ENCODE results near the gene RNF121. TPM values are rescaled to one million over a fixed set of nuclear protein-coding genes. Genes with fewer than 3 reads are reported as not detected.

Gene RNF121
- total RNA-seq, 1 donor from 2014 or later = 25.6 TPM

DNA sequence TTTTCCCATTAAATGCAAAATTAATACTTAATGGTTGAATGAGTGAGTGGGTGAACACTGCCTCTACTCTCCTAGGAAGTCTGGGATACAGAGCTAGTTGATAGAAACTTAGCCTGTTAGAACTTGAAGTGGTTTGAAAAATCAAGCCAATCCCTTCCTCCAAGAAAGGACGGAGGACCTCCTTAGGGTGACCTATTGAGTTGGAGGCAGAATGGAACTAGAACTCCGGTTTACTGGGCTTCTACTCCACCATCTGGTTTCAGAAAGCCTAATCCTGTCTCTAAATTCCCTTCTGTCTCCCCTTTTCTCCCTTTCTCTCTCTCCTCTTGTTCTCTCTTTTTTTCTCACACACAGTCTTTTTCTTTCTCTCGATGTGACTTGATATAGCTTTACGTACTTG is 50.2 kb downstream of the RNF121 start:
- H3K9me3 ChIP-seq (ENCODE audit: control insufficient read depth in 3 of 3, low read length in 3 of 3) = no peaks in the 10 kb centered on the region
- peaks cover 2 to 5% (median 4%) of the 10 kb centered on the region in 3 donors for H3K36me3 ChIP-seq (ENCODE audit: control insufficient read depth in 3 of 3, insufficient read depth in 3 of 3, low read length in 3 of 3)
- no peaks in the 10 kb centered on the region for H3K27me3 ChIP-seq (ENCODE audit: control insufficient read depth in 3 of 3, insufficient read depth in 3 of 3, low read length in 3 of 3)
- H3K27ac ChIP-seq (ENCODE audit: low read depth, low read length) = no peak overlapping the region
- H3K4me1 ChIP-seq (ENCODE audit: control insufficient read depth in 3 of 3, insufficient read depth in 3 of 3, low read length in 3 of 3) = peaks cover 0 to 4% (median 3%) of the 10 kb centered on the region in 3 donors
- H3K4me3 ChIP-seq (ENCODE audit: low read length in 3 of 3) = no peak overlapping the region
- peak overlapping the region in 1 of 3 donors; percentile 7 for H3K9ac ChIP-seq (ENCODE audit: low read depth in 1 of 3, low read length in 3 of 3)

DNA sequence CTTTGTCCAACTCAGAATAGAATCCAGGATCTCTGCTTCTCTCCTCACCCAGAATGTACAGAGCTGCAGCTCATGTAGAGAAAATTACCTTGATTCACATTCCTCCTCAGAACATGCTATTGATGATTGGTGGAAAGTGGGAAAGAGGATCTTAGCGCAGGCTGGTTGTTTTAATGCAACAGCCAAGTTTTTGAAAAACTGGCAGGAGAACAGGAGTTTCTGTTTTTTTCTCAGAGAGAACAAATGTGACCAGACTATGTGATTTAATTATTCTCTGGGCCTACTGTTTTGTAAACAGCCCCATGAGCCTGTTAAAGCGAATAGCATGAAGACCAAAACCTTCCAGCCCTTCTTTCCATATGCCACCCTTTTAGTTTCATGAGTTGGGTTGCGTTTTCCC is 50.8 kb downstream of the RNF121 start:
- no peaks in the 10 kb centered on the region for H3K9me3 ChIP-seq (ENCODE audit: control insufficient read depth in 3 of 3, low read length in 3 of 3)
- no peak overlapping the region for H3K4me3 ChIP-seq (ENCODE audit: low read length in 3 of 3)
- no peaks in the 10 kb centered on the region for H3K27me3 ChIP-seq (ENCODE audit: control insufficient read depth in 3 of 3, insufficient read depth in 3 of 3, low read length in 3 of 3)

DNA sequence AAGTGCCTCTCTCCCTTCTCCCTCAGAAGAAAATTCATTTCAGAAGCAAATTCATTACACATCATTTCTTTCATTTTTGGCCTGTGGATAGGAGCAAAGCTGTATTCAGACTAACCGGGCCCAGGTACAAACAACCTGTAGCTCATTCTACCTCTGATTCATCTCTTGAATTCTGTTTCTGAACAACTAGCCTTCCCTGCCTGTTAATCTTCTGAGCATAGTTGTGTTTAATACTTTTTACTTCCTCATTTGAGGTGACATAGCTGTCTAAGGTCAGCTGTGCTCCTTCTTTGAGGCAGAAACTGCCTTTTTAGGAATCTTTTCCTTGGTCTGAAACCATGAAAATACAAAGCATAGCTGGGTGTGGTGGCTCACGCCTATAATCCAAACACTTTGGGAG is 57.3 kb downstream of the RNF121 start:
- peaks cover 0 to 7% (median 7%) of the 10 kb centered on the region in 3 donors for H3K4me1 ChIP-seq (ENCODE audit: control insufficient read depth in 3 of 3, insufficient read depth in 3 of 3, low read length in 3 of 3)
- H3K27ac ChIP-seq (ENCODE audit: low read depth, low read length) = no peak overlapping the region
- no peak overlapping the region for H3K9ac ChIP-seq (ENCODE audit: low read depth in 1 of 3, low read length in 3 of 3)
- H3K4me3 ChIP-seq (ENCODE audit: low read length in 3 of 3) = no peak overlapping the region
- no peaks in the 10 kb centered on the region for H3K27me3 ChIP-seq (ENCODE audit: control insufficient read depth in 3 of 3, insufficient read depth in 3 of 3, low read length in 3 of 3)
- peaks cover 2 to 25% (median 12%) of the 10 kb centered on the region in 3 donors for H3K36me3 ChIP-seq (ENCODE audit: control insufficient read depth in 3 of 3, insufficient read depth in 3 of 3, low read length in 3 of 3)
- H3K9me3 ChIP-seq (ENCODE audit: control insufficient read depth in 3 of 3, low read length in 3 of 3) = no peaks in the 10 kb centered on the region

More for the DNA sequence above, 50.8 kb downstream of the RNF121 start:
- peaks cover 0 to 4% (median 3%) of the 10 kb centered on the region in 3 donors for H3K4me1 ChIP-seq (ENCODE audit: control insufficient read depth in 3 of 3, insufficient read depth in 3 of 3, low read length in 3 of 3)
- peaks cover 2 to 5% (median 4%) of the 10 kb centered on the region in 3 donors for H3K36me3 ChIP-seq (ENCODE audit: control insufficient read depth in 3 of 3, insufficient read depth in 3 of 3, low read length in 3 of 3)
- no peak overlapping the region for H3K27ac ChIP-seq (ENCODE audit: low read depth, low read length)
- H3K9ac ChIP-seq (ENCODE audit: low read depth in 1 of 3, low read length in 3 of 3) = peak overlapping the region in 1 of 3 donors; percentile 7

- no peak overlapping the region for H3K4me3 ChIP-seq (ENCODE audit: low read length in 3 of 3)
- H3K27ac ChIP-seq (ENCODE audit: low read depth, low read length) = no peak overlapping the region
- no peaks in the 10 kb centered on the region for H3K9me3 ChIP-seq (ENCODE audit: control insufficient read depth in 3 of 3, low read length in 3 of 3)
- H3K9ac ChIP-seq (ENCODE audit: low read depth in 1 of 3, low read length in 3 of 3) = no peak overlapping the region
- H3K4me1 ChIP-seq (ENCODE audit: control insufficient read depth in 3 of 3, insufficient read depth in 3 of 3, low read length in 3 of 3) = peaks cover 0 to 7% (median 7%) of the 10 kb centered on the region in 3 donors
- H3K27me3 ChIP-seq (ENCODE audit: control insufficient read depth in 3 of 3, insufficient read depth in 3 of 3, low read length in 3 of 3) = no peaks in the 10 kb centered on the region
- peaks cover 2 to 26% (median 12%) of the 10 kb centered on the region in 3 donors for H3K36me3 ChIP-seq (ENCODE audit: control insufficient read depth in 3 of 3, insufficient read depth in 3 of 3, low read length in 3 of 3)
These were observed 58.7 kb downstream of the RNF121 start for GRCh38 chr11:71987521-71987920.

DNA sequence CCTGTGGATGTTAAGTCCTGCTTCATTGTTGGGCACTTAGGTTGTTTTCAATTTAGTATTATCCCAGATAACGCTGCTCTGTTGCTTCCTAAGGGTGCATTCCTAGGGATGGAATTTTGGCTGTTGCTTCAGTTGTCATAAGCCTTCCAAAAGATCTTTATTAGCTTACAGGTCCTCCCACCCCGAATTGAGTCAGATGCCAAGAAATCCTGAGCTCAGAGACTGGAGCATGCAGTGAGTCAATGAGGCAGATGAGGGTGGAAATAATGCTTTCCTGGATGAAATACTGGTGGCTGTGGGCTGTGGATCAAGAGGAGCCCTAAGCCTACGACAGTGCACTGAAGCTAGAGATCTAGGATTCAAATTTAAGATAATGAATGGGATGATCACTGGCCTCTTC is 59.2 kb downstream of the RNF121 start:
- Histone ChIP-seq H3K27me3 (ENCODE audit: control insufficient read depth in 3 of 3, insufficient read depth in 3 of 3, low read length in 3 of 3) (no peaks in the 10 kb centered on the region), H3K9ac (ENCODE audit: low read depth in 1 of 3, low read length in 3 of 3) (no peak overlapping the region), H3K4me3 (ENCODE audit: low read length in 3 of 3) (no peak overlapping the region), H3K36me3 (ENCODE audit: control insufficient read depth in 3 of 3, insufficient read depth in 3 of 3, low read length in 3 of 3) (peaks cover 2 to 26% (median 12%) of the 10 kb centered on the region in 3 donors), H3K9me3 (ENCODE audit: control insufficient read depth in 3 of 3, low read length in 3 of 3) (no peaks in the 10 kb centered on the region), H3K4me1 (ENCODE audit: control insufficient read depth in 3 of 3, insufficient read depth in 3 of 3, low read length in 3 of 3) (peaks cover 0 to 7% (median 7%) of the 10 kb centered on the region in 3 donors), H3K27ac (ENCODE audit: low read depth, low read length) (no peak overlapping the region)

DNA sequence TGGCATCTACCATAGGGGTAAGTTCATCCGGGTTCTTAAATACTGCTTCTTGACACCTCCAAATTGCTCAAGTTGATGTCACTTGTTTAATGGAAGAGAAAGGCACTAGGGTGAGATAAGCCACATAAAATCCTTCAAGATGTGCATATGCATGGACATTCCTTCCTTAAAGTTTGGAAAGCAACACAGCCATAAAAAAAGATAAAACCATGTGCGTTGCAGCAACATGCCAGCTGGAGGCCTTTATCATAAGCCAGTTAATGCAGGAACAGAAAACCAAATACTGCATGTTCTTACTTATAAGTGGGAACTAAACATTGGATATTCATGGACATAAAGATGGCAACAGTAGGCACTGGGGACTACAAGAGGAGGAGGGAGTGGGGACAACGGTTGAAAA is 61.9 kb downstream of the RNF121 start:
- peaks cover 3 to 18% (median 9%) of the 10 kb centered on the region in 3 donors for H3K36me3 ChIP-seq (ENCODE audit: control insufficient read depth in 3 of 3, insufficient read depth in 3 of 3, low read length in 3 of 3)

GRCh38 chr11:71991494-71991893 is 62.6 kb downstream of the RNF121 start:
- Histone ChIP-seq H3K9me3 (ENCODE audit: control insufficient read depth in 3 of 3, low read length in 3 of 3) (no peaks in the 10 kb centered on the region), H3K27me3 (ENCODE audit: control insufficient read depth in 3 of 3, insufficient read depth in 3 of 3, low read length in 3 of 3) (no peaks in the 10 kb centered on the region), H3K27ac (ENCODE audit: low read depth, low read length) (no peak overlapping the region), H3K9ac (ENCODE audit: low read depth in 1 of 3, low read length in 3 of 3) (no peak overlapping the region), H3K4me3 (ENCODE audit: low read length in 3 of 3) (no peak overlapping the region), H3K4me1 (ENCODE audit: control insufficient read depth in 3 of 3, insufficient read depth in 3 of 3, low read length in 3 of 3) (peaks cover 0 to 7% (median 7%) of the 10 kb centered on the region in 3 donors), H3K36me3 (ENCODE audit: control insufficient read depth in 3 of 3, insufficient read depth in 3 of 3, low read length in 3 of 3) (peaks cover 3 to 19% (median 8%) of the 10 kb centered on the region in 3 donors)

More for the DNA sequence above, 61.9 kb downstream of the RNF121 start:
- Histone ChIP-seq H3K4me1 (ENCODE audit: control insufficient read depth in 3 of 3, insufficient read depth in 3 of 3, low read length in 3 of 3) (peaks cover 0 to 7% (median 7%) of the 10 kb centered on the region in 3 donors), H3K27ac (ENCODE audit: low read depth, low read length) (no peak overlapping the region), H3K4me3 (ENCODE audit: low read length in 3 of 3) (no peak overlapping the region), H3K9ac (ENCODE audit: low read depth in 1 of 3, low read length in 3 of 3) (no peak overlapping the region), H3K27me3 (ENCODE audit: control insufficient read depth in 3 of 3, insufficient read depth in 3 of 3, low read length in 3 of 3) (no peaks in the 10 kb centered on the region), H3K9me3 (ENCODE audit: control insufficient read depth in 3 of 3, low read length in 3 of 3) (no peaks in the 10 kb centered on the region)

DNA sequence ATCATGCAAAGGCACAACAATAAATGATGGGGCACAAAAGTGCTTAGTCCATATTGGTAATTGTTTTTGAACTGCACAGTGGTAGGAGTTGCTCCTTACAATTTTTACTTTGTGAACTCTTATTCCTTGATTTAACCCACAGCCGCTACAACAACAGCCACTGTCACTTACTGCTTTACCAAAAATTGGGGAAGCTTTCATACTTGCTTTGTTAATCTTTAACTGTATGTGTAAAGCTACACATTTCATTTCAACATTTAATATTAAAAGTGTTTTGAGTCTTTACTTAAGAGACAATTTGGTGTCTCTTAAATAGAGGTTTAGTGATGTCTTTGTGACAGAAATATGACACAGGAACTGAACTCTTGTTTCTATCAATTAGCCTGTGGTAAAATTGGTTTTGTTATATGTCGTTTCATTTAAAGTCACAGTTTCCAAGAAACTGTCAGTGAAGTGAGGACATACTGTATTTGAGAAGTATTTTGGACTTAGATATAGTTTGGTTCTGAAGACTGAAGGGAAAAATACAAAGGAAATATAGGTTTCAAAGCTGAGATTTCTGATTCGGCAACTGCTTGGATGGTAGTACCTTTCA is 63.4 kb downstream of the RNF121 start:
- Histone ChIP-seq H3K9ac (ENCODE audit: low read depth in 1 of 3, low read length in 3 of 3) (no peak overlapping the region), H3K4me3 (ENCODE audit: low read length in 3 of 3) (no peak overlapping the region), H3K36me3 (ENCODE audit: control insufficient read depth in 3 of 3, insufficient read depth in 3 of 3, low read length in 3 of 3) (peaks cover 5 to 16% (median 8%) of the 10 kb centered on the region in 3 donors), H3K4me1 (ENCODE audit: control insufficient read depth in 3 of 3, insufficient read depth in 3 of 3, low read length in 3 of 3) (peaks cover 5 to 15% (median 7%) of the 10 kb centered on the region in 3 donors), H3K27ac (ENCODE audit: low read depth, low read length) (no peak overlapping the region), H3K27me3 (ENCODE audit: control insufficient read depth in 3 of 3, insufficient read depth in 3 of 3, low read length in 3 of 3) (no peaks in the 10 kb centered on the region), H3K9me3 (ENCODE audit: control insufficient read depth in 3 of 3, low read length in 3 of 3) (no peaks in the 10 kb centered on the region)

- H3K9ac ChIP-seq (ENCODE audit: low read depth in 1 of 3, low read length in 3 of 3) = no peak overlapping the region
- H3K27ac ChIP-seq (ENCODE audit: low read depth, low read length) = no peak overlapping the region
- H3K4me1 ChIP-seq (ENCODE audit: control insufficient read depth in 3 of 3, insufficient read depth in 3 of 3, low read length in 3 of 3) = peaks cover 13 to 33% (median 14%) of the 10 kb centered on the region in 3 donors
- no peaks in the 10 kb centered on the region for H3K27me3 ChIP-seq (ENCODE audit: control insufficient read depth in 3 of 3, insufficient read depth in 3 of 3, low read length in 3 of 3)
- H3K4me3 ChIP-seq (ENCODE audit: low read length in 3 of 3) = no peak overlapping the region
- H3K36me3 ChIP-seq (ENCODE audit: control insufficient read depth in 3 of 3, insufficient read depth in 3 of 3, low read length in 3 of 3) = peaks cover 7 to 17% (median 8%) of the 10 kb centered on the region in 3 donors
- no peaks in the 10 kb centered on the region for H3K9me3 ChIP-seq (ENCODE audit: control insufficient read depth in 3 of 3, low read length in 3 of 3)
These were observed 65.9 kb downstream of the RNF121 start for GRCh38 chr11:71994786-71995185.

DNA sequence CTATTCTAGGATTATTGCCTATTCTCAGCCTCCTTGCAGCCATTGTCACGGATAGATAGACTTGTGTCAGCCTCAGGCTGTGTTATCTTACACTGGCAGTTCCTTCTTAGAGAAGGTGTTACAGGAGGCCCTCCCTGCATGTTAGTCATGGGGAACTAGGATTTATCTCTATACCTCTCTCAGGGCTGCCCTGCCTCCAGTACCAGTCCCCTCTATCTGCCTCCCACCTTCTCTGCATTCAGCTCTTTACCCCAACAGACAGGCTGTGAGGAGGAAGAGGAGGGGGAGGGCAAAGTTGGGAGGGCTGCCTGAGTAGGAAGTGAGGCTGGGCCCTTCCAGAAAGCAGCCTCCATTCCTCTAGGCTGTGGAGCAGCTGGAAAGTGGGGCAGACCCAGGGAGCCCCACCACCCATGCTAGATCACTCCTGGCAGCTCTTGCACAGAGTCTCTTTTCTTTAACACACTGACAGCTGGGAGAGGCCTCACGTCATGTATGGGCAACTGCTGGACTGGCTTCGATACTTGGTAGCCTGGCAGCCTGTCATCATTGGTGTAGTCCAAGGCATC is 67.0 kb downstream of the RNF121 start:
- H3K9ac ChIP-seq (ENCODE audit: low read depth in 1 of 3, low read length in 3 of 3) = no peak overlapping the region
- no peaks in the 10 kb centered on the region for H3K27me3 ChIP-seq (ENCODE audit: control insufficient read depth in 3 of 3, insufficient read depth in 3 of 3, low read length in 3 of 3)
- no peaks in the 10 kb centered on the region for H3K9me3 ChIP-seq (ENCODE audit: control insufficient read depth in 3 of 3, low read length in 3 of 3)
- H3K4me1 ChIP-seq (ENCODE audit: control insufficient read depth in 3 of 3, insufficient read depth in 3 of 3, low read length in 3 of 3) = peaks cover 20 to 43% (median 21%) of the 10 kb centered on the region in 3 donors
- H3K36me3 ChIP-seq (ENCODE audit: control insufficient read depth in 3 of 3, insufficient read depth in 3 of 3, low read length in 3 of 3) = peaks cover 7 to 13% (median 7%) of the 10 kb centered on the region in 3 donors
- no peak overlapping the region for H3K4me3 ChIP-seq (ENCODE audit: low read length in 3 of 3)
- no peak overlapping the region for H3K27ac ChIP-seq (ENCODE audit: low read depth, low read length)
